Activated naive CD8-positive, alpha-beta T cell treated with anti-CD3 and anti-CD28 coated beads, Interleukin-2, amount 50 U/mL, for 16 hours (primary cell): ENCODE data around the gene ST6GALNAC6.
"Not testable (repeated sequence)": the region's sequence is repeated elsewhere in the genome, so short reads cannot be mapped to it uniquely, and the experiment has no call there.

Source experiments
- DNase-seq: peaks from one replicate; pipeline ENCODE4 v3.0.0-alpha.2; 2020; ENCODE audit warnings: low read depth, low spot score

ST6GALNAC6 gene

DNA sequence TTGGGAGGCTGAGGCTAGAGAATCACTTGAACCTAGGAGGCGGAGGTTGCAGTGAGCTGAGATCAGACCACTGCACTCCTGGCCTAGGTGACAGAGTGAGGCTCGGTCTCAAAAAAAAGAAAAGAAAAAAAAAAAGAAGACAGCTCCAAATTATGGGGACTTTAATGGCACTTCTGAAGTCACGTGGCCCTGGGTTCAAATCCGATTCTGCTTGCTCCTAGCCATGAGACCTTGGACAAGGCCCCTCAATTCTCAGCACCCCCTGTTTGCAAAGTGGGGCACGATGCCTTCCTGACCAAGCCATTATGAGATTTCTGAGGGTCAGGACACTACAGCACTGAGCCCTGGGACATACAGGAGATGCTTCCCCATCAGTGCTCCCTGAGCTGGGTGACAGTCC is 43.9 kb downstream of the ST6GALNAC6 start:
- DNase-seq, result no peak

DNA sequence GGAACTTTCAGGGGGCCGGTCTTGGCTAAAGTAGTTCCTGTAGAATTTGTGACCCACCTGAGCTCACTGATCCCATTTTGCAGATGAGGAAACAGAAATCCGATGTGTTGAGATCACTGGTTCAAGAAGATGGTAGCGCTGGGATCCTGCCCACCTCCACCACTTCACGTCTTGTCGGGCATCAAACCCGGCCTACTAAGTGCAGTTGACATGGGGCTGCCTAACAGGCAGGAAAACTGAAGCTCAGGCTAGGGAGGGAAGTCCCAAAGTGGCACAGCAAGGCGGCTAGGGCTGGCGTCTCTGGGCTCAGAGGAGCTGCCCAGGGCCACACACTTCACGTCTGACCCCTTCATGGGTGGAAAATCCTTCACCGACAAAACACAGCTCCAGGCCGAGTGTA is 44.4 kb downstream of the ST6GALNAC6 start:
- DNase-seq, result no peak

GRCh38 chr9:127854184-127854806 is 45.1 kb downstream of the ST6GALNAC6 start, which contains the start of gene ENG:
TSS of gene ENG (minus strand) at chr9:127854658. CDS start at chr9:127854355, 303 bp downstream.
- no peak for DNase-seq

DNA sequence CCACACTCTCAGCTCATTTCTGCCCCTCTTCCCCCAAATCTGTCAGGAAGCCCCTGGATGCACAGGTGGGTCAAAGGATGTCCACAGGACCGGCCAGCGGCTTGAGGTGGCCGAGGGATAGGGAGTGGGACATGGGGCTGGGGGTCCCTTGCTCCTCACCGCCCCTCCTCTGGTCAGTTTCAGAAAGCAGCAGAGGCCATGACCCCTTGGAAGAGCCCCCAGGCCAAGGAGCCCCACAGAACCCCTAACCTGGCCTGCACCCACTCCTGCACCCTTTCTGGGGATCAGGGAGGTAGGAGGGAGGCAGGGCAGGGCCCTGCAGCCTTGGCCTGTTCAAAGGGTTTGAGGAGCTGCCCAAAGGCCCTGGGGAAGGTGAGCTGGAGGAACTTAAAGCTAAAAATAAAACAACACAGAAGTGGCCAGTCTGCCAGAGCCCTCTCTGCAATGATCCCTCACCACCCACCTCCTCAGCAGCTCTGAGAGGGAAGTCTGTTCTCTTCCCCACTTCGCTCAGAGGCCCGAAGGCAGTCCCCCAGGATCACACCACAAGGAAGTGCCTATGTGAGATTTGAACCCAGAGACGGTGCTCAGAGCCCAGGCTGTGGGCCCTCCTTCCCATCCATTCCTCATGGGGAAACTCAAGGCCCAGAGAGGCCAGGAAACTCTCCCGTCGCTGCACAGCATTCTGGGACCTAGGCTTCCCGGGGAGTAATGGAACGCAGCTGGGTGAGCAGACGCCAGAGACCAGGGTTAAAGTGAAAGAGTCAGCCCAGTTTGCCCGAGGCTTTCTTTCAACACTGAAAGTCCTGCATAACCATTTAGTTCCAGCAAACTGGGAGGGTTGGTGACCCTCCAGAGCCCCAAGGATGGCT is 45.9 kb downstream of the ST6GALNAC6 start:
- no peak for DNase-seq

GRCh38 chr9:127852829-127853228 is 46.6 kb downstream of the ST6GALNAC6 start:
- no peak for DNase-seq

DNA sequence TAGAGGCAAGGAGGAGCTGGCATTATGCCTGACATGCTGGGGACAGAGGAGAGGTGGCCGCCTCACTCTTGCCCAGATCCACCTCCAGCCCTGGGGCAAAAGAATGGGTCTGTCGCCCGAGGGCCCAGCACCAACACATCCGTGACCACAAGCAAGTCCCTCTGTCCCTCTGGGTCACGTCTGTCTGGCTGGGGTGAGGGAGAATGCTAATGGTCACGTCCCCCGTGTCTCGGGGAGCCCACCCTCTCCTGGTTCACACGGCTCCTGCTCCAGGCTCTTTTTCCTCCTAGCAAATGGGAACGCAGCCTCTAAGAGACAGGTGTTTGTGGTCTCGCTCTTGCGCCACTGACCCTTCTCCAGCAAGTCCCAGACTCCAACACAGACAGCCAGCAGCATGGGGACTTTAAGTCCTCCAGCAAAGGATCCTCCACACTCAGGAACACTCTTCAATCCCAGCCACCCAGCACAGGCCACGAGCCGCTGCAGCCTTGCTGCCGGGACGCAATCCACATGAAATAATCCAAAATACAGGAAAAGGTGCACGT is 49.0 kb downstream of the ST6GALNAC6 start:
- no peak for DNase-seq

- DNase-seq, result no peak
Measured at GRCh38 chr9:127848756-127849504, 50.5 kb downstream of the ST6GALNAC6 start.

DNA sequence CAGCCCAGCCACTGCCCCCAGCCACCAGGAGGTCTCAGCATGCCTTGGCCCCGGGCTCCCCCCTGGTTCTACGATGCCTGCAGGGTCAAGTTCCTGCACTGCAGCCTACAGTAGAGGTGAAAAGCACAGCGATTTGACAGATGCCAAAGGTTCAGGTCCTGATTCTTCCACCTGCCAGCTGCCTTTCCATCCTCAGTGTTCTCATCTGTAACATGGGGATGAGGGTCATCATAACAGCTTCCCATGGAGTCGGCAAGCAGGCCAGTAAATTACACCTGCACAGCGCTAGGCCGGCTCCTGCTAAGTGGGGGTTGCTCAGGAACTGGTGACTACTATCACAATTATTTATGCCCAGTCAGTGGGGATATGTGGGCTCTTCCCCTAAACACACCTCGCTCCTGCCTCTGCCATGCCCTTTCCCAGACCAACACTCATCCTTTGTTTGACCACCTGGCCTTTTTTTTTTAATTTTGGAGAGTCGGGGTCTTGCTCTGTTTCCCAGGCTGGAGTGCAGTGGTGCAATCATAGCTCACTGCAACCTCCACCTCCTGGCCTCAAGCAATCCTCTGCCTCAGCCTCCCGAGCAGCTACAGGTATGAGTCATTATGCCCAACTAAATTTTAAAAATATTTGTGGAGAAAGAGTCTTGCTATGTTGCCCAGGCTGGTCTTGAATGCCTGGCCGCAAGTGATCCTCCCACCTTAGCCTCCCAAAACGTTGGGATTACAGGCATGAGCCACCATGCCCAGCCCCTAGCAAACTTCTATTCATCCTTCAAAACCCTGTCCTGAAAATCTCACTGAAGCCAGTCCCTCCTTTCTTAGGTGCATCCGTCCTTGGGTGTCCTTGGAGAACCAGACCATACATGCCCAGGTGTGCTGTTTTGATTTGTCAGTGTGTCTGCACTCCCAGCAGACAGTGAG is 51.3 kb downstream of the ST6GALNAC6 start:
- no peak for DNase-seq

- no peak for DNase-seq
Measured at GRCh38 chr9:127847178-127847510, 52.3 kb downstream of the ST6GALNAC6 start.

GRCh38 chr9:127846443-127847177 is 52.8 kb downstream of the ST6GALNAC6 start:
- DNase-seq, result no peak

GRCh38 chr9:127845619-127846018 is 53.8 kb downstream of the ST6GALNAC6 start:
- not testable (repeated sequence) for DNase-seq

- DNase-seq, result no peak
Measured at GRCh38 chr9:127844821-127845359, 54.5 kb downstream of the ST6GALNAC6 start.

DNA sequence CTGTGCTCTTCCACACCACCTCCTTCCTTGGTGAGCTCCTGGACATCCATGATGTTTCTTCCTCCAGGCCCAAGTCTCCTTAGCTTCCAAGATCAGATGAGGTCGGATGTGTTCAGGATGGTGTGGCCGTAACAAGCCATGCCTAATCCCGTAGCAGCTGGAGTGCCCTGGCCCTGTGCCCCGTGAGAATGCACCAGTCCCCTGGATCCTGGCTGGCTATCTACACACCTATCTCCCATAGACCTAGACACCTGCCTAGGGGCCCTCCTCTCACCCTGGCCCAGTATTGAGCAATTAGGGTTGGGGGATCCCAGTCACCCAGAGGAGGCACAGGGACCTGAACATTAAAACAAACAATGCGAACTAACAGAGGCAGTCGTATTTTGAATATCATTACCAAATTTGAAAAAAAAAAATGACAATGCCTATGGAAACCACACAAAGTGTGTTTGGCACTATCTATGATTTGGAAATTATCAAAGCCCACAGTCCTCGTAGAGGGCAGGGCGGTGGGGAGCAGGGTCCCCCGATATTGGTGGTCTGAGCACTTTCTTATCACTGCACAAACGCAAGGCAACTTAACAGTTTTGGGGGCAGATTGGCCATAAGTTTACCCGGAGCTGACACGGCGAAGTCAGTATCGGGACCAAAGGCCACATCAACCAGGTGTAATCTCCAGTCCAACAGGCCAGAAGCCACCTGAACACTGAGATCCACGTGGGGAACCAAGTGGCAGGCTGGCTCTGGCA is 58.1 kb downstream of the ST6GALNAC6 start:
- no peak for DNase-seq

- no peak for DNase-seq
Measured at GRCh38 chr9:127838375-127839078, 60.9 kb downstream of the ST6GALNAC6 start.

DNA sequence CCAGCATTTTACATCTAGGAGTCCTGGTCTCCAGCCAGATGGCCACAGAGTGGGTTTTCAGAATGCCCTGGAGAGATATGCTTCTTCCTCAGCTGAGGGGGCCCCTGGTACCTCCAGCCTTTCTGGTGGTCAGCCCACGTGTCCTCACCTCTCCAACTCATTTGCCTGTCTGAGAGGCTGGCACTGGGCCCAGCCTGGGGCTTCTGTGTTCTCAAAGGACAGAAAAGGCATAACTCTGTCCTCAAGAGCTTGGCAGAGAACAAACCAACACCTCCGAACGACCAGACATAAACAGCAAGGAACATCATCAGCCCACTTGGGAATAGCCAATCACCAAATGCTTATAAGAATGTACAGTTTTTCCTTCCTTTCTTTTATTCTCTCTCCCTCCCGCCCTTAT is 62.1 kb downstream of the ST6GALNAC6 start:
- DNase-seq, result no peak

DNA sequence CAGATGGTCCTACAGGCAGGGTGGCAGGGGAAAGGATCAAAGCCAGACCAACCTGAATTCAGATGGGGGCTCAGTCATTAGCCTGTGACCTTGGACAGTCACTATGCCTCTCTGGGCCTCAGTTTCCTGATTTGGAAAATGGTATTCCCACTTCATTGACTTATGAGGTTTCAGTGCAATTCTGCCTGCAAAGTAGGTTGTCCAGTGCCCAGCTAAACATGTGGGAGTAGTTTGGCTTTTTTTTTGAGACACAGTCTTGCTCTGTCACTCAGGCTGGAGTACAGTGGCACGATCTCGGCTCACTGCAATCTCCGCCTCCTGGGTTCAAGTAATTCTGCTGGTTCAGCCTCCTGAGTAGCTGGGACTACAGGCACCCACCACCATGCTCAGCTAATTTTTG is 62.8 kb downstream of the ST6GALNAC6 start:
- DNase-seq, result not testable (repeated sequence)

- no peak for DNase-seq
Measured at GRCh38 chr9:127835991-127836516, 63.3 kb downstream of the ST6GALNAC6 start.
